ENCODE results near the gene DPYSL5. TPM values are rescaled to one million over a fixed set of nuclear protein-coding genes. Genes with fewer than 3 reads are reported as not detected.
"Not testable (repeated sequence)": the region's sequence is repeated elsewhere in the genome, so short reads cannot be mapped to it uniquely, and the experiment has no call there.

The DPYSL5 gene
- polyA plus RNA-seq, result not detected

GRCh38 chr2:26847655-26848335, at the start of gene DPYSL5:
TSS of gene DPYSL5 (plus strand) at chr2:26848132. CDS start at chr2:26898500, 50,368 bp downstream.
- peak within 1 kb of the TSS in 2 of 3 donors; percentile 16 to 28 for H3K27ac Mint-ChIP-seq
- H3K9me3 Mint-ChIP-seq, result no peaks in the 10 kb centered on the region
- peaks cover 6 to 14% (median 14%) of the 10 kb centered on the region in 3 donors for H3K4me1 Mint-ChIP-seq
- no peaks in the 10 kb centered on the region for H3K36me3 Mint-ChIP-seq
- H3K27me3 Mint-ChIP-seq, result peaks cover 39% of the 10 kb centered on the region
- peak within 1 kb of the TSS in 3 of 4 donors; percentile 72 to 80 (median 74) for H3K4me3 Mint-ChIP-seq

GRCh38 chr2:26801328-26801727, 46.6 kb upstream of the DPYSL5 start:
- Mint-ChIP-seq H3K4me1 (no peaks in the 10 kb centered on the region), H3K36me3 (no peaks in the 10 kb centered on the region), H3K27me3 (no peaks in the 10 kb centered on the region), H3K9me3 (no peaks in the 10 kb centered on the region), H3K27ac (peak overlapping the region in 1 of 3 donors; percentile 45), H3K4me3 (no peak overlapping the region)

GRCh38 chr2:26801796-26802195, 46.1 kb upstream of the DPYSL5 start:
- Mint-ChIP-seq H3K4me3 (no peak overlapping the region), H3K27me3 (no peaks in the 10 kb centered on the region), H3K9me3 (no peaks in the 10 kb centered on the region), H3K27ac (no peak overlapping the region), H3K4me1 (no peaks in the 10 kb centered on the region), H3K36me3 (no peaks in the 10 kb centered on the region)

GRCh38 chr2:26805241-26805676, 42.7 kb upstream of the DPYSL5 start:
- no peaks in the 10 kb centered on the region for H3K36me3 Mint-ChIP-seq
- peaks cover 0 to 2% (median 2%) of the 10 kb centered on the region in 3 donors for H3K4me1 Mint-ChIP-seq
- H3K4me3 Mint-ChIP-seq, result no peak overlapping the region

GRCh38 chr2:26807788-26808460, 40.0 kb upstream of the DPYSL5 start:
- no peak overlapping the region for H3K27ac Mint-ChIP-seq
- H3K36me3 Mint-ChIP-seq, result peaks cover 2% of the 10 kb centered on the region
- no peaks in the 10 kb centered on the region for H3K9me3 Mint-ChIP-seq
- H3K4me3 Mint-ChIP-seq, result no peak overlapping the region
- no peaks in the 10 kb centered on the region for H3K27me3 Mint-ChIP-seq
- peaks cover 0 to 2% (median 2%) of the 10 kb centered on the region in 3 donors for H3K4me1 Mint-ChIP-seq

More at GRCh38 chr2:26805241-26805676, 42.7 kb upstream of the DPYSL5 start:
- Mint-ChIP-seq H3K9me3 (no peaks in the 10 kb centered on the region), H3K27ac (no peak overlapping the region), H3K27me3 (no peaks in the 10 kb centered on the region)

GRCh38 chr2:26809211-26809610, 38.7 kb upstream of the DPYSL5 start:
- Mint-ChIP-seq H3K27ac (no peak overlapping the region), H3K27me3 (peaks cover 4% of the 10 kb centered on the region), H3K9me3 (no peaks in the 10 kb centered on the region), H3K4me1 (peaks cover 0 to 2% (median 2%) of the 10 kb centered on the region in 3 donors), H3K36me3 (peaks cover 2% of the 10 kb centered on the region), H3K4me3 (no peak overlapping the region)

- Mint-ChIP-seq H3K27me3 (peaks cover 4% of the 10 kb centered on the region), H3K36me3 (peaks cover 2% of the 10 kb centered on the region), H3K4me1 (peaks cover 0 to 2% (median 2%) of the 10 kb centered on the region in 3 donors), H3K4me3 (peak overlapping the region in 2 of 4 donors; percentile 8 to 10), H3K9me3 (no peaks in the 10 kb centered on the region), H3K27ac (peak overlapping the region in 1 of 3 donors; percentile 60)
Observed at GRCh38 chr2:26809876-26810577, 37.9 kb upstream of the DPYSL5 start.

GRCh38 chr2:26811261-26811660, 36.7 kb upstream of the DPYSL5 start:
- H3K9me3 Mint-ChIP-seq, result no peaks in the 10 kb centered on the region
- peaks cover 0 to 2% (median 2%) of the 10 kb centered on the region in 3 donors for H3K4me1 Mint-ChIP-seq

GRCh38 chr2:26811791-26812694, 35.9 kb upstream of the DPYSL5 start:
- H3K9me3 Mint-ChIP-seq, result no peaks in the 10 kb centered on the region
- peaks cover 11% of the 10 kb centered on the region for H3K27me3 Mint-ChIP-seq
- peaks cover 0 to 2% (median 2%) of the 10 kb centered on the region in 3 donors for H3K4me1 Mint-ChIP-seq
- H3K4me3 Mint-ChIP-seq, result peak overlapping the region in 1 of 4 donors; percentile 3
- peaks cover 2% of the 10 kb centered on the region for H3K36me3 Mint-ChIP-seq
- no peak overlapping the region for H3K27ac Mint-ChIP-seq

More at GRCh38 chr2:26811261-26811660, 36.7 kb upstream of the DPYSL5 start:
- Mint-ChIP-seq H3K27me3 (peaks cover 7% of the 10 kb centered on the region), H3K4me3 (no peak overlapping the region), H3K27ac (no peak overlapping the region), H3K36me3 (peaks cover 2% of the 10 kb centered on the region)

- Mint-ChIP-seq H3K4me3 (peak overlapping the region in 1 of 4 donors; percentile 3), H3K27ac (no peak overlapping the region), H3K9me3 (no peaks in the 10 kb centered on the region), H3K27me3 (peaks cover 15% of the 10 kb centered on the region), H3K36me3 (peaks cover 2% of the 10 kb centered on the region), H3K4me1 (peaks cover 0 to 2% (median 2%) of the 10 kb centered on the region in 3 donors)
Observed at GRCh38 chr2:26812731-26813130, 35.2 kb upstream of the DPYSL5 start.

GRCh38 chr2:26814072-26814765, 33.7 kb upstream of the DPYSL5 start:
- not testable (repeated sequence) for H3K9me3 Mint-ChIP-seq, H3K4me3 Mint-ChIP-seq, H3K36me3 Mint-ChIP-seq, H3K4me1 Mint-ChIP-seq, H3K27ac Mint-ChIP-seq
- peaks cover 16% of the 10 kb centered on the region for H3K27me3 Mint-ChIP-seq

- Mint-ChIP-seq H3K9me3 (no peaks in the 10 kb centered on the region), H3K27me3 (peaks cover 16% of the 10 kb centered on the region), H3K27ac (no peak overlapping the region), H3K36me3 (peaks cover 2% of the 10 kb centered on the region), H3K4me3 (no peak overlapping the region), H3K4me1 (no peaks in the 10 kb centered on the region)
Observed at GRCh38 chr2:26816893-26817292, 31.0 kb upstream of the DPYSL5 start.

GRCh38 chr2:26818255-26818654, 29.7 kb upstream of the DPYSL5 start:
- H3K36me3 Mint-ChIP-seq, result no peaks in the 10 kb centered on the region
- H3K27ac Mint-ChIP-seq, result no peak overlapping the region
- H3K27me3 Mint-ChIP-seq, result peaks cover 16% of the 10 kb centered on the region
- H3K4me1 Mint-ChIP-seq, result no peaks in the 10 kb centered on the region
- H3K9me3 Mint-ChIP-seq, result no peaks in the 10 kb centered on the region
- H3K4me3 Mint-ChIP-seq, result no peak overlapping the region

GRCh38 chr2:26818972-26819371, 29.0 kb upstream of the DPYSL5 start:
- Mint-ChIP-seq H3K27ac (no peak overlapping the region), H3K4me1 (no peaks in the 10 kb centered on the region), H3K27me3 (peaks cover 13% of the 10 kb centered on the region), H3K9me3 (no peaks in the 10 kb centered on the region), H3K36me3 (no peaks in the 10 kb centered on the region), H3K4me3 (no peak overlapping the region)
